ENCODE measurements around the gene DNAJC28. TPM values are rescaled to one million over a fixed set of nuclear protein-coding genes. Genes with fewer than 3 reads are reported as not detected.

DNAJC28 gene
- total and polyA plus RNA-seq, 2 experiments from 2014 or later = 1.2 to 3.8 TPM

DNA sequence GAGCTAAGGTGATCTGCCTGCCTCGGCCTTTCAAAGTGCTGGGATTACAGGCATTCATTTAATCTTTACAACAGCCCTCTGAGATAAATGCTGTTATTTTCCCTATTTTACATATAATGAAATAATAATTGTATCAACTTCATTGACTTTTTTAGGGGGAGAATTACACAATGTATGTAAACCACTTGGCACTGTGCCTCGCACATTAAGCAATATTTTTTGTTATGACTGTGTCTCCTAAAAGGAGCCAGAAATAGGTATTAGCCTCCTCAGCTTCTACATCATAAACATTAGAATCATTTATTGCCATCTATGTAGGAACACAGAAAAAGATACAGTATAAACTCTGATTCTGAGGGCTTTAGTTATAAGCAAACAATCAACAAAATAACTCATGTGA lies 1.1 kb upstream of the DNAJC28 start:
- WGBS (ENCODE audit: low lambda C conversion rate, missing lambda C conversion rate) = 78% methylated on average over 2 of the region's 2 CpGs
- Histone ChIP-seq H3K4me2 (no peak overlapping the region), H3K4me1 (ENCODE audit: insufficient read depth) (peaks cover 4% of the 10 kb centered on the region), H4K20me1 (ENCODE audit: insufficient read depth, poor library complexity, severe bottlenecking) (no peaks in the 10 kb centered on the region), H3K4me3 (no peak overlapping the region), H3K27me3 (no peaks in the 10 kb centered on the region), H3K27ac (no peak overlapping the region), H2AFZ (no peak overlapping the region), H3K9me3 (ENCODE audit: low read depth) (no peaks in the 10 kb centered on the region), H3K36me3 (replicated peaks; ENCODE audit: insufficient read depth, low read depth) (no peaks in the 10 kb centered on the region), H3K9me2 (replicated peaks; ENCODE audit: insufficient read depth) (no peaks in the 10 kb centered on the region), H3K79me2 (peaks cover 3% of the 10 kb centered on the region)
- no peak for TF ChIP-seq EZH2 (IDR thresholded peaks at IDR 0.05; ENCODE audit: borderline replicate concordance)
- no peak for TF ChIP-seq EZH2phosphoT487 (IDR thresholded peaks at IDR 0.05; ENCODE audit: low read depth, severe bottlenecking, unreplicated experiment)
- TF ChIP-seq, protein P1, sequence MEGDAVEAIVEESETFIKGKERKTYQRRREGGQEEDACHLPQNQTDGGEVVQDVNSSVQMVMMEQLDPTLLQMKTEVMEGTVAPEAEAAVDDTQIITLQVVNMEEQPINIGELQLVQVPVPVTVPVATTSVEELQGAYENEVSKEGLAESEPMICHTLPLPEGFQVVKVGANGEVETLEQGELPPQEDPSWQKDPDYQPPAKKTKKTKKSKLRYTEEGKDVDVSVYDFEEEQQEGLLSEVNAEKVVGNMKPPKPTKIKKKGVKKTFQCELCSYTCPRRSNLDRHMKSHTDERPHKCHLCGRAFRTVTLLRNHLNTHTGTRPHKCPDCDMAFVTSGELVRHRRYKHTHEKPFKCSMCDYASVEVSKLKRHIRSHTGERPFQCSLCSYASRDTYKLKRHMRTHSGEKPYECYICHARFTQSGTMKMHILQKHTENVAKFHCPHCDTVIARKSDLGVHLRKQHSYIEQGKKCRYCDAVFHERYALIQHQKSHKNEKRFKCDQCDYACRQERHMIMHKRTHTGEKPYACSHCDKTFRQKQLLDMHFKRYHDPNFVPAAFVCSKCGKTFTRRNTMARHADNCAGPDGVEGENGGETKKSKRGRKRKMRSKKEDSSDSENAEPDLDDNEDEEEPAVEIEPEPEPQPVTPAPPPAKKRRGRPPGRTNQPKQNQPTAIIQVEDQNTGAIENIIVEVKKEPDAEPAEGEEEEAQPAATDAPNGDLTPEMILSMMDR (IDR thresholded peaks at IDR 0.05; ENCODE audit: poor library complexity) = no peak
- no peak for DNase-seq (ENCODE audit: low spot score)

DNA sequence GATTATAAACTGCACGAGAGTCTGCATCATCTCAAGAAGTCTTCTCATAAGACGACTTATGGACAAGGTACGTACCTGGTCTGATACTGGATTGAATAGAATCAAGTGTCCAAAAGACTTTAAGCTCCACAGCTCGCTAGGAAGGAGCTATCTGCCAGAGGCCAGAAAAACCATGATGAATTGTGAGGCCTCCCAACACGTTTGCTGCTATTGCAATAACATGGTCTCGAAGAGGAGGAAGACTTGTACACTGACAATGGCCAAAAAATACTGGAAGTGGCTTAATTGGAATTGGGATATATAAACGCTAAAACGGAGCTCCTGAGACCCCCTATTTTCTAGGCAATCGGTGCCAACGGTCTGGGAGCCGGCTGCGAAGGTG lies 534 bp downstream of the DNAJC28 start:
- TF ChIP-seq EZH2phosphoT487 (IDR thresholded peaks at IDR 0.05; ENCODE audit: low read depth, severe bottlenecking, unreplicated experiment) (no peak), EZH2 (IDR thresholded peaks at IDR 0.05; ENCODE audit: borderline replicate concordance) (no peak)
- TF ChIP-seq, protein P1 (IDR thresholded peaks at IDR 0.05; ENCODE audit: poor library complexity) = no peak
- H3K4me2 ChIP-seq = peak overlapping the region; percentile 88
- WGBS (ENCODE audit: low lambda C conversion rate, missing lambda C conversion rate) = 28% methylated on average over 10 of the region's 12 CpGs

DNA sequence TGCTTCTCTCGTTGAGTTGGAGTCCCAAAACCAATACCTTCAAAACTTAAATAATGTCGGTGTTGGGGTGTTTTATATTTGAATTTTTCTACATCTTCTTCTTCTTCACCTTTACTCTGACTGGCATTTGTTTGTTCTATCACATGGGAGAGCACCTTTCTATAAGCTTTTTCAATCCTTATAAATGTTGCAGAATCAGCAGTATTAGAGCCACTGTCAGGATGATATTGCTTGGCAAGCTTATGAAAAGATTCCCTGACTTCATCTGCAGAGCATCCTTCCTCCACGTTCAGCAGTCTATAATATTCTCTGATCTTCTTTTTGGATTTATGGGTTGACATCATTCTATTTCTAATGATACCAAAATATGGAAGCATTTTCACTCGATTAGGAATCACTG lies 2.6 kb downstream of the DNAJC28 start:
- Histone ChIP-seq H3K27ac (no peak overlapping the region), H3K79me2 (peaks cover 3% of the 10 kb centered on the region), H3K4me2 (no peak overlapping the region), H3K4me1 (ENCODE audit: insufficient read depth) (peaks cover 4% of the 10 kb centered on the region), H3K9me2 (replicated peaks; ENCODE audit: insufficient read depth) (no peaks in the 10 kb centered on the region), H2AFZ (no peak overlapping the region), H3K4me3 (no peak overlapping the region), H3K9me3 (ENCODE audit: low read depth) (no peaks in the 10 kb centered on the region), H4K20me1 (ENCODE audit: insufficient read depth, poor library complexity, severe bottlenecking) (no peaks in the 10 kb centered on the region), H3K27me3 (no peaks in the 10 kb centered on the region), H3K36me3 (replicated peaks; ENCODE audit: insufficient read depth, low read depth) (no peaks in the 10 kb centered on the region)
- TF ChIP-seq EZH2 (IDR thresholded peaks at IDR 0.05; ENCODE audit: borderline replicate concordance) (no peak), EZH2phosphoT487 (IDR thresholded peaks at IDR 0.05; ENCODE audit: low read depth, severe bottlenecking, unreplicated experiment) (no peak)
- TF ChIP-seq, protein P1 (IDR thresholded peaks at IDR 0.05; ENCODE audit: poor library complexity) = no peak
- no peak for DNase-seq (ENCODE audit: low spot score)
- WGBS (ENCODE audit: low lambda C conversion rate, missing lambda C conversion rate) = 94% methylated on average over 4 of the region's 4 CpGs

More for the DNA sequence above, 534 bp downstream of the DNAJC28 start:
- H3K27ac ChIP-seq = no peak overlapping the region
- no peaks in the 10 kb centered on the region for H3K36me3 ChIP-seq (replicated peaks; ENCODE audit: insufficient read depth, low read depth)
- H3K27me3 ChIP-seq = no peaks in the 10 kb centered on the region
- H3K9me2 ChIP-seq (replicated peaks; ENCODE audit: insufficient read depth) = no peaks in the 10 kb centered on the region
- DNase-seq (ENCODE audit: low spot score) = peak; percentile 13
- peaks cover 3% of the 10 kb centered on the region for H3K79me2 ChIP-seq
- H2AFZ ChIP-seq = peak overlapping the region; percentile 80
- peaks cover 4% of the 10 kb centered on the region for H3K4me1 ChIP-seq (ENCODE audit: insufficient read depth)
- H3K4me3 ChIP-seq = peak overlapping the region; percentile 66
- H3K9me3 ChIP-seq (ENCODE audit: low read depth) = no peaks in the 10 kb centered on the region
- H4K20me1 ChIP-seq (ENCODE audit: insufficient read depth, poor library complexity, severe bottlenecking) = no peaks in the 10 kb centered on the region

DNA sequence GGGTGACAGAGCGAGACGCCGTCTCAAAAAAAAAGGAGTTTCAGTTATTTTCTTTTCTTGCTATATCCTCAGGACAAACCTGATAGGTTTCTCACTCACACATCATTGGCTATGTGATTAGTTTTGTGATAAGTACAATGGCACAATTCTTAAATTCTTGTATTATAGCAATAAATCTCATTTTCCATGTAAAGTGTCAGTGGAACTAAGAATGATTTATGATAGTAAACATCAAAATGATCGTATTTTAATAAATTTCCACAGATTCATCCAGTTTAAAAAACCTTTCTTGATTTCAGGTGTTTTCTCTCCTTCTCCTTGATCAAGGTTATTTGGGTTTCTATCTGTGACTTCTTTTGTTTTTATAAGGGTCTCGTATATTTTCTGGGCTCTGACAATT lies 3.5 kb downstream of the DNAJC28 start:
- no peak overlapping the region for H3K27ac ChIP-seq
- no peak for DNase-seq (ENCODE audit: low spot score)
- H3K4me3 ChIP-seq = no peak overlapping the region
- TF ChIP-seq EZH2 (IDR thresholded peaks at IDR 0.05; ENCODE audit: borderline replicate concordance) (no peak), EZH2phosphoT487 (IDR thresholded peaks at IDR 0.05; ENCODE audit: low read depth, severe bottlenecking, unreplicated experiment) (no peak)
- TF ChIP-seq, protein P1 (IDR thresholded peaks at IDR 0.05; ENCODE audit: poor library complexity) = no peak
- H3K79me2 ChIP-seq = peaks cover 3% of the 10 kb centered on the region
- H2AFZ ChIP-seq = no peak overlapping the region
- H3K36me3 ChIP-seq (replicated peaks; ENCODE audit: insufficient read depth, low read depth) = no peaks in the 10 kb centered on the region
- no peaks in the 10 kb centered on the region for H3K27me3 ChIP-seq
- no peaks in the 10 kb centered on the region for H3K9me3 ChIP-seq (ENCODE audit: low read depth)
- H3K9me2 ChIP-seq (replicated peaks; ENCODE audit: insufficient read depth) = no peaks in the 10 kb centered on the region
- peaks cover 4% of the 10 kb centered on the region for H3K4me1 ChIP-seq (ENCODE audit: insufficient read depth)
- H3K4me2 ChIP-seq = no peak overlapping the region
- no peaks in the 10 kb centered on the region for H4K20me1 ChIP-seq (ENCODE audit: insufficient read depth, poor library complexity, severe bottlenecking)
- 93% methylated on average over 5 of the region's 5 CpGs for WGBS (ENCODE audit: low lambda C conversion rate, missing lambda C conversion rate)

Measured in hepatocyte (in vitro differentiated cells).